ENCODE measurements around the gene LIMA1. TPM values are rescaled to one million over a fixed set of nuclear protein-coding genes. Genes with fewer than 3 reads are reported as not detected.
"Not testable (repeated sequence)": the region's sequence is repeated elsewhere in the genome, so short reads cannot be mapped to it uniquely, and the experiment has no call there.

Gene LIMA1
- total RNA-seq, 2 donors from 2014 or later: 20.7 to 28.3 TPM

DNA sequence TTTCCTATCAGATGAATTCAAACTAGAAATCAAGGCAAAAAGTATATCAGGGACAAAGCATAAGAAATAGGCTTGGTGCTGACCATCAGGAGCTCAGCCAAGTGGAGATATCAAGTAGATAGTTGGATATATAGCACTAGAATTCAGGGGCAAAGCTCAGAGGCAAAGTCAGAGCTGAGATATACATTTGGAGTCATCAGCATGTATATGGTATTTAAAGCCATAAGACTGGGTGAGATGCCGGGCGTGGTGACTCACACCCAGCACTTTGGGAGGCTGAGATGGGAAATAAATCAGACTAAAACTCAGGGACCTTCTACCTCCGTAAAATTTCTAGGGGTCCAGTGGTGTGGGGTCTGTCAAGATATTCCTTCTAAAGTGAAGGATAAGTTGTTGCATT lies 38.9 kb upstream of the LIMA1 start:
- no peak for TF ChIP-seq CTCF (IDR thresholded peaks at IDR 0.05)
- Histone ChIP-seq H3K36me3 (no peaks in the 10 kb centered on the region), H3K4me1 (peaks cover 0 to 7% of the 10 kb centered on the region in 2 donors), H3K4me3 (no peak overlapping the region), H3K9me3 (no peaks in the 10 kb centered on the region), H3K27me3 (no peaks in the 10 kb centered on the region), H3K27ac (no peak overlapping the region)
- no peak for DNase-seq (ENCODE audit: low spot score)

DNA sequence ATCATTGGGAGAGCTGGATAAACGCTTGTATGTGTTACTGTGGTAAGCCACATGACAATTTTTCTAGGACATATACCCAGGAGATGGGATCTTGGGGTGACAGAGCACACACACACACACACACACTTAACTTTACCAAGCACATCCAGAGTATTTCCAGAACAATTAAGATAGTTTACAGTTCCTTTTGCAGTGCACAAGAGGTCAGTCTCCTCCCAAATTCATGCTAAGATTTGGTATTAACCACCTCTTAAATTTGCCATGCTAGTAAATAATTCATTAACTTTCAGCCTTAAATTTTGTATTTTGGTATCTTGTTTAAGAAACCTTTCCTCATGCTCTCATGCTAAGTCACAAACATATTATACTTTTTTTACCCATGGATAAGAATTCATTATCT lies 33.9 kb upstream of the LIMA1 start:
- no peak for DNase-seq (ENCODE audit: low spot score)
- no peaks in the 10 kb centered on the region for H3K27me3 ChIP-seq
- H3K4me1 ChIP-seq: no peaks in the 10 kb centered on the region
- no peak for TF ChIP-seq CTCF (IDR thresholded peaks at IDR 0.05)
- no peak overlapping the region for H3K4me3 ChIP-seq
- no peak overlapping the region for H3K27ac ChIP-seq
- no peaks in the 10 kb centered on the region for H3K36me3 ChIP-seq
- H3K9me3 ChIP-seq: no peaks in the 10 kb centered on the region

DNA sequence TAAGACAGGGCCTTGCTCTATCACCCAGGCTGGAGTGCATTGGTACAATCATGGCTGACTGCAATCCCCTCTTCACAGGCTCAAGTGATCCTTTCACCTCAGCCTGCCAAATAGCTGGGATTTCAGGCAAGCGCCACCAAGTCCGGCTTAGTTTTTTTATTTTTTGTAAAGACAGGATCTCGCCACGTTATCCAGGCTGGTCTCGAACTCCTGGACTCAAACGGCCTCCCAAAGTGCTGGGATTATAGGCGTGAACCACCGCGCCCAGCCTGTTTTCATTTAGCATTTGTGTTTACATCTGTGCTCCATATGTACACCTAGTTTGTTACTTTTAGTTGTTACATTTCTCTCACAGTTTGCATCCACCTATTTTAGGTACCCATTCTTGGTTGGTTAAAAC lies 32.5 kb upstream of the LIMA1 start:
- no peak overlapping the region for H3K4me3 ChIP-seq

GRCh38 chr12:50314636-50315312 lies 31.5 kb upstream of the LIMA1 start:
- H3K9me3 ChIP-seq: no peaks in the 10 kb centered on the region
- H3K36me3 ChIP-seq: no peaks in the 10 kb centered on the region
- no peaks in the 10 kb centered on the region for H3K27me3 ChIP-seq
- H3K4me3 ChIP-seq: no peak overlapping the region
- peak; percentile 31 to 68 for TF ChIP-seq CTCF (IDR thresholded peaks at IDR 0.05)
- H3K27ac ChIP-seq: no peak overlapping the region
- DNase-seq (ENCODE audit: low spot score): no peak
- no peaks in the 10 kb centered on the region for H3K4me1 ChIP-seq

More for the DNA sequence above, 32.5 kb upstream of the LIMA1 start:
- H3K36me3 ChIP-seq: no peaks in the 10 kb centered on the region
- TF ChIP-seq CTCF (IDR thresholded peaks at IDR 0.05): no peak
- DNase-seq (ENCODE audit: low spot score): no peak
- H3K4me1 ChIP-seq: no peaks in the 10 kb centered on the region
- H3K27me3 ChIP-seq: no peaks in the 10 kb centered on the region
- H3K9me3 ChIP-seq: no peaks in the 10 kb centered on the region
- no peak overlapping the region for H3K27ac ChIP-seq

DNA sequence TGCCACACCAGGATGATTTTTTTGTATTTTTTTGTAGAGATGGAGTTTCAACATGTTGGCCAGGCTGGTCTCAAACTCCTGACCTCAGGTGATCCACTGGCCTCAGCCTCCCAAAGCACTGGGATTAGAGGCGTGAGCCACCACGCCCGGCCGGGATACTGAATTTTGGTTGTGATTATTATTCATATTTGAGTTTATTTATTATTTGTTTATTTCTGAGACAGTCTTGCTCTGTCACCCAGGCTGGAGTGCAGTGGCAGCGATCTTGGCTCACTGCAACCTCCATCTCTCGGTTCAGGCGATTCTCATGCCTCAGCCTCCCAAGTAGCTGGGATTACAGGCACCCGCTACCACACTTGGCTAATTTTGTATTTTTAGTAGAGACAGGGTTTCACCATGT lies 30.7 kb upstream of the LIMA1 start:
- not testable (repeated sequence) for DNase-seq (ENCODE audit: low spot score); H3K27me3 ChIP-seq; H3K27ac ChIP-seq; H3K4me1 ChIP-seq; H3K36me3 ChIP-seq; H3K4me3 ChIP-seq; H3K9me3 ChIP-seq

- Histone ChIP-seq H3K36me3 (no peaks in the 10 kb centered on the region), H3K27ac (no peak overlapping the region), H3K4me1 (no peaks in the 10 kb centered on the region), H3K4me3 (no peak overlapping the region), H3K9me3 (no peaks in the 10 kb centered on the region), H3K27me3 (no peaks in the 10 kb centered on the region)
- no peak for DNase-seq (ENCODE audit: low spot score)
- no peak for TF ChIP-seq CTCF (IDR thresholded peaks at IDR 0.05)
Measured at GRCh38 chr12:50313256-50313931, 30.1 kb upstream of the LIMA1 start.

DNA sequence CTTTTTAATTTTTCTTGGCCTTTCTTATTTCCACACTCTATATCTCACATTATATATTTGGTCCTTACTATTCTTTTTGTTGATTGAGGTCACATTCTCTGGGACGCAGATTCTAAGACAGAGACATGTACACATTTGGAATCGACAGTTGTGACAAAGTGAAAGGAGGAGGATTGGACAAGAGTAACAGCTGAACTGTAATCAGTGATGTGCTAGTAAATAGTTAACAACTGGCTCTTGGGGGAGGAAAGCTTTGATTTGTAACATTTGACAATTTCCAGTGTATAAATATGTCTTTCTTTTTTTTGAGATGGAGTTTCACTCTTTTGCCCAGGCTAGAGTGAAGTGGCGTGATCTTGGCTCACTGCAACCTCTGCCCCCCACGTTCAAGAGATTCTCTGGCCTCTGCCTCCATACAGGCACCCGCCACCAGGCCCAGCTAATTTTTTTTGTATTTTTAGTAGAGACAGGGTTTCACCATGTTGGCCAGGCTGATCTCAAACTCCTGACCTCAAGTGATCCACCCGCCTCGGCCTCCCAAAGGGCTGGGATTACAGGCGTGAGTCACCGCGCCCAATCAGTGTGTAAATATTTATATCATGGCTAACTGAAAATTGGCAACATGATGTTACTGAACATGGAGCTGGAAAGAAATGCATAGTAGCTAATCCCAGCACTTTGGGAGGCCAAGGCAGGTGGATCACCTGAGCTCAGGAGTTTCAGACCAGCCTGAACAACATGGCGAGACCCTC lies 28.7 kb upstream of the LIMA1 start:
- not testable (repeated sequence) for H3K9me3 ChIP-seq, H3K36me3 ChIP-seq, H3K27me3 ChIP-seq, H3K4me1 ChIP-seq, H3K4me3 ChIP-seq, H3K27ac ChIP-seq
- DNase-seq (ENCODE audit: low spot score): peak; percentile 67
